Measurements from ENCODE around the gene RTTN. TPM values are rescaled to one million over a fixed set of nuclear protein-coding genes. Genes with fewer than 3 reads are reported as not detected.

The RTTN gene
- total and polyA plus RNA-seq, 10 of the 15 experiments (the other 5 are each of a cell fraction or from before 2014, with no cell fraction given): 9.4 to 36.6 (median 15.7) TPM

GRCh38 chr18:69981948-69982347 lies 223.5 kb downstream of the RTTN start:
- no TSS peak for BruUV-seq (replicated peaks)
- ChIA-PET RAD21 (ENCODE audit: unreplicated experiment) (interaction anchor here (0.6 to 1.5 kb wide), 5 partner anchors 23 to 308 kb away, joined by 3 to 4 read pairs (median 3); no protein-coding TSS in a partner anchor), POLR2A (interaction anchor here (1.2 kb wide), 1 partner anchor 20 kb away, joined by 3 read pairs; no protein-coding TSS in a partner anchor), CTCF (interaction anchor here (1.7 kb wide), 1 partner anchor 20 kb away, joined by 4 read pairs; no protein-coding TSS in a partner anchor), SMC1A (ENCODE audit: uncharacterized antibody, unreplicated experiment) (interaction anchor here (0.9 to 2.2 kb wide), 9 partner anchors 11 to 97 kb away, joined by 3 to 6 read pairs (median 3); no protein-coding TSS in a partner anchor)
- Histone ChIP-seq H3K4me2 (ENCODE audit: control insufficient read depth, insufficient read depth) (peak overlapping the region; percentile 60), H3K27ac (ENCODE audit: control insufficient read depth, insufficient read depth) (peak overlapping the region; percentile 72; the same call in 1 of the 2 replicates), H3K4me1 (ENCODE audit: control insufficient read depth, insufficient read depth, low read length) (peaks cover 38% of the 10 kb centered on the region), H3K4me3 (no peak overlapping the region), H4K20me1 (ENCODE audit: control insufficient read depth, insufficient read depth) (no peaks in the 10 kb centered on the region), H2AFZ (ENCODE audit: control insufficient read depth, low read depth, low read length) (no peak overlapping the region), H3K79me2 (ENCODE audit: control insufficient read depth, insufficient read depth, low read length) (no peaks in the 10 kb centered on the region), H3K27me3 (replicated peaks in 1 of 2; ENCODE audit: control insufficient read depth in 2 of 2, insufficient read depth in 2 of 2, low read length in 1 of 2) (no peaks in the 10 kb centered on the region), H3K9me3 (replicated peaks; ENCODE audit: control insufficient read depth, insufficient read depth, low read length) (peaks cover 9% of the 10 kb centered on the region; the same call in 2 of the 3 replicates), H3K9ac (ENCODE audit: control insufficient read depth, insufficient read depth, low read length) (no peak overlapping the region), H3K36me3 (ENCODE audit: control insufficient read depth in 2 of 2, insufficient read depth in 2 of 2, low read length in 1 of 2) (peaks cover 0 to 4% of the 10 kb centered on the region in 2 experiments; a peak in 2 of 4 replicates)
- no peak for DNase-seq (ENCODE audit: low read depth, low spot score)
- 57% methylated on average over 2 of the region's 2 CpGs for WGBS (ENCODE audit: insufficient coverage, insufficient replicate concordance, low lambda C conversion rate, missing lambda C conversion rate)
- intact Hi-C loops (cut with micrococcal nuclease; ENCODE audit: unreplicated experiment): no loop called here
- ATAC-seq: peak; percentile 74
- no peak for FAIRE-seq
- in situ Hi-C loops (cut with MboI): no loop called here
- no peak for TF ChIP-seq PAX8 (IDR thresholded peaks at IDR 0.05)
- TF ChIP-seq MEF2B (IDR thresholded peaks at IDR 0.05; ENCODE audit: partially characterized antibody, poor library complexity, severe bottlenecking): no peak
- no peak for TF ChIP-seq E2F8 (IDR thresholded peaks at IDR 0.05; ENCODE audit: low read depth, partially characterized antibody)
- TF ChIP-seq FOXM1 (IDR thresholded peaks at IDR 0.05; ENCODE audit: low read depth, low read length): peak; percentile 69; the same call in 1 of the 2 replicates
- peak; percentile 57; the same call in 1 of the 2 replicates for TF ChIP-seq SPI1 (IDR thresholded peaks at IDR 0.05; ENCODE audit: borderline replicate concordance, insufficient read depth, low read depth, low read length)
- peak; percentile 72 for TF ChIP-seq RUNX3 (IDR thresholded peaks at IDR 0.05; ENCODE audit: low read length)
- no peak for TF ChIP-seq TCF7 (IDR thresholded peaks at IDR 0.05; ENCODE audit: borderline replicate concordance)
- no peak for TF ChIP-seq MTA2 (IDR thresholded peaks at IDR 0.05; ENCODE audit: low read depth)
- TF ChIP-seq KAT2A (conservative IDR thresholded peaks at IDR 0.05; ENCODE audit: control insufficient read depth, low read depth, low read length): no peak
- no peak for TF ChIP-seq TCF3 (IDR thresholded peaks at IDR 0.05; ENCODE audit: borderline replicate concordance, insufficient read depth, low read depth, low read length)
- no peak for TF ChIP-seq CBFB (IDR thresholded peaks at IDR 0.05; ENCODE audit: low read depth)
- no peak for TF ChIP-seq RAD51 (IDR thresholded peaks at IDR 0.05)
- TF ChIP-seq EZH2 (IDR thresholded peaks at IDR 0.05; ENCODE audit: borderline replicate concordance, control insufficient read depth, low read depth, low read length): no peak
- no peak for TF ChIP-seq KLF5 (IDR thresholded peaks at IDR 0.05; ENCODE audit: partially characterized antibody)
- TF ChIP-seq CREB1 (IDR thresholded peaks at IDR 0.05; ENCODE audit: low read depth): 0 out of 2 replicates have a peak, but pooled peaks have one; percentile 29
- TF ChIP-seq BCL11A (IDR thresholded peaks at IDR 0.05; ENCODE audit: low read depth, low read length): 0 out of 2 replicates have a peak, but pooled peaks have one; percentile 24
- TF ChIP-seq CREM (IDR thresholded peaks at IDR 0.05; ENCODE audit: low read depth): no peak
- TF ChIP-seq BCL3 (IDR thresholded peaks at IDR 0.05; ENCODE audit: borderline replicate concordance, insufficient read depth, low read depth, low read length, poor library complexity, severe bottlenecking): no peak
- TF ChIP-seq NKRF (conservative IDR thresholded peaks at IDR 0.05): no peak
- TF ChIP-seq RBBP5 (conservative IDR thresholded peaks at IDR 0.05): no peak
